ENCODE measurements around the gene BLOC1S1.

DNA sequence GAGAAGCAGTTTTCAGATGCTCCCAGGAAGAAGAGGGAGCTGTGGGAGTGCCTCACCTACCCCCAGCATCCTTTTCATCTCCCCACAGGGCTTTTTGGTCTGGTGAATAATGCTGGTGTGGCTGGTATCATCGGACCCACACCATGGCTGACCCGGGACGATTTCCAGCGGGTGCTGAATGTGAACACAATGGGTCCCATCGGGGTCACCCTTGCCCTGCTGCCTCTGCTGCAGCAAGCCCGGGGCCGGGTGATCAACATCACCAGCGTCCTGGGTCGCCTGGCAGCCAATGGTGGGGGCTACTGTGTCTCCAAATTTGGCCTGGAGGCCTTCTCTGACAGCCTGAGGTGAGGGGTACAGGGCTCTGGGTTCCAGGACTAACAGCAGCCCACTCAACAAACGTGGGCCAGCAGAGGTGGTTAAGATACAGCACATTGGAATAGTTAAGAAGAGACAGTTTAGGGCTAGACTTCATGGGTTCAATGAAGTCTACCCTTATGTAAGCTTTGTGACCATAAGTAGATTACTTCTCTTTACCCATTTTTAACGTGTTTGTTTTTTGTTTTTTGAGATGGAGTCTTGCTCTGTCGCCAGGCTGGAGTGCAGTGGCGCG lies 5.9 kb downstream of the BLOC1S1 start:
- TF ChIP-seq, protein P1, sequence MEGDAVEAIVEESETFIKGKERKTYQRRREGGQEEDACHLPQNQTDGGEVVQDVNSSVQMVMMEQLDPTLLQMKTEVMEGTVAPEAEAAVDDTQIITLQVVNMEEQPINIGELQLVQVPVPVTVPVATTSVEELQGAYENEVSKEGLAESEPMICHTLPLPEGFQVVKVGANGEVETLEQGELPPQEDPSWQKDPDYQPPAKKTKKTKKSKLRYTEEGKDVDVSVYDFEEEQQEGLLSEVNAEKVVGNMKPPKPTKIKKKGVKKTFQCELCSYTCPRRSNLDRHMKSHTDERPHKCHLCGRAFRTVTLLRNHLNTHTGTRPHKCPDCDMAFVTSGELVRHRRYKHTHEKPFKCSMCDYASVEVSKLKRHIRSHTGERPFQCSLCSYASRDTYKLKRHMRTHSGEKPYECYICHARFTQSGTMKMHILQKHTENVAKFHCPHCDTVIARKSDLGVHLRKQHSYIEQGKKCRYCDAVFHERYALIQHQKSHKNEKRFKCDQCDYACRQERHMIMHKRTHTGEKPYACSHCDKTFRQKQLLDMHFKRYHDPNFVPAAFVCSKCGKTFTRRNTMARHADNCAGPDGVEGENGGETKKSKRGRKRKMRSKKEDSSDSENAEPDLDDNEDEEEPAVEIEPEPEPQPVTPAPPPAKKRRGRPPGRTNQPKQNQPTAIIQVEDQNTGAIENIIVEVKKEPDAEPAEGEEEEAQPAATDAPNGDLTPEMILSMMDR (IDR thresholded peaks at IDR 0.05; ENCODE audit: insufficient read depth, low read depth, low read length), result no peak
- TF ChIP-seq EZH2 (IDR thresholded peaks at IDR 0.05; ENCODE audit: insufficient read depth, low read length), result no peak
